Sigmoid colon (tissue), 7 donors: ENCODE measurements around the gene TMPRSS11B. TPM values are rescaled to one million over a fixed set of nuclear protein-coding genes. Genes with fewer than 3 reads are reported as not detected.

Source experiments
- DNase-seq: peaks from one replicate; pipeline ENCODE4 v3.0.0-alpha.2; 2019
- H3K27ac ChIP-seq, 4 donors: fragments of 200-600 bp; sonication (generic); one replicate each; pipeline ENCODE4 v1.5.1; 2016 to 2019; ENCODE audit warnings: mild to moderate bottlenecking in 1 of 4
- H3K27me3 ChIP-seq, 3 donors: fragments of 200-600 bp; sonication (generic); one replicate each; pipeline ENCODE4 v1.5.1; 2019; ENCODE audit warnings: mild to moderate bottlenecking in 1 of 3
- H3K36me3 ChIP-seq, 4 donors: fragments of 200-600 bp; sonication (generic); one replicate each; pipeline ENCODE4 v1.5.1; 2016 to 2019
- H3K4me1 ChIP-seq, 4 donors: fragments of 200-600 bp; sonication (generic); one replicate each; pipeline ENCODE4 v1.5.1; 2017 to 2019
- H3K4me3 ChIP-seq, 4 donors: fragments of 200-600 bp; sonication (generic); one replicate each; pipeline ENCODE4 v1.5.1; 2017 to 2019; ENCODE audit warnings: mild to moderate bottlenecking in 2 of 4, moderate library complexity in 1 of 4
- H3K9me3 ChIP-seq, 4 donors: fragments of 200-600 bp in 3 of 4; sonication (generic) in 3 of 4; one replicate each; pipeline versions ENCODE4 v1.5.1 to v1.6.1; 2013 to 2019
- EP300 ChIP-seq, 4 donors: sonication (generic); formaldehyde crosslinking; IDR thresholded peaks; one replicate each; pipeline ENCODE4 v1.6.1; 2017; ENCODE audit warnings: antibody characterized with exemption in 4 of 4
- POLR2A ChIP-seq, 2 donors: fragments of 450-650 bp; IDR thresholded peaks; one replicate each; pipeline ENCODE4 v1.6.1; 2016; ENCODE audit warnings: antibody characterized with exemption in 2 of 2, mild to moderate bottlenecking in 2 of 2, moderate library complexity in 2 of 2
- POLR2AphosphoS5 ChIP-seq, 4 donors: sonication (generic); formaldehyde crosslinking; IDR thresholded peaks; one replicate each; pipeline ENCODE4 v1.6.1; 2017; ENCODE audit warnings: antibody characterized with exemption in 4 of 4
- WGBS, 2 donors: extraction: QIAGEN DNeasy Blood & Tissue Kit; methylation state at CpG; one replicate each; pipeline ENCODE4 v1.1.7; 2013; 5-methylcytosine and 5-hydroxymethylcytosine counted together
- intact Hi-C: fragments of 100-400 bp; cut with DNase I; formaldehyde crosslinking; loops from one replicate; pipeline ENCODE4 v1.15.1; 2023
- polyA plus RNA-seq, 3 donors: library from polyadenylated mRNA; stranded (reverse); fragments of 200-250 nt; gene quantifications; one replicate each; pipeline ENCODE4 v1.2.3, GENCODE V29; 2013
- total RNA-seq, 4 donors: library from RNA; depleted of rRNA; stranded (reverse); fragments of >200 nt; gene quantifications; one replicate each; pipeline ENCODE4 v1.1.0, GENCODE V29; 2016
- TF ChIP-seq, protein P1 (sequence below), 4 experiments: fragments of 450-650 bp in 3 of 4; fragments of 200-600 bp in 1 of 4; IDR thresholded peaks; one replicate each; pipeline ENCODE4 v1.5.1; 2016 to 2019; ENCODE audit warnings: antibody characterized with exemption in 4 of 4, mild to moderate bottlenecking in 3 of 4, moderate library complexity in 2 of 4
- donor health status: healthy with polysubstance abuse.
- donor health status: Bipolar disorder and iron deficiency.
- donor health status: healthy.

Gene TMPRSS11B
- total and polyA plus RNA-seq, 7 donors, result 0.12 to 1.2 TPM; not detected in 5

DNA sequence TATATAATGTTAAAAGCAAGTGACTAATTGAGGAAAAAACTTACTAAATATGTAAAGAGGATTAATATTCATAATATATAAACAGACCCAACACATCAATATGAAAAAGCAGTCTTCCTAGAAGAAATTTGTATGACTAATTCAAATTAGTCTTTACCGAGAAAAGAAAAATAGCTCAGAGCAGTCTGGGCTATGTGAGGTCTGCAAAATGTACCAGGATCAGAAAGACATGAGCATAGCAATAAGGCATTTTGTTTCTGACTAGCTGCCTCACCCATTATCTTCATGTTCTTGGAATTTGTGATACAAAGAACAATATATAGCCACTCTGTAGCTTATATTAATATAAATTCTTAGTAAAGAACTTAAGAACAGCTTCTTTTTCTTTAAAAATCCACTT lies 13.7 kb upstream of the TMPRSS11B start:
- TF ChIP-seq EP300 (IDR thresholded peaks at IDR 0.05), result no peak
- Histone ChIP-seq H3K4me1 (no peaks in the 10 kb centered on the region), H3K4me3 (no peak overlapping the region), H3K27ac (no peak overlapping the region), H3K36me3 (no peaks in the 10 kb centered on the region), H3K27me3 (no peaks in the 10 kb centered on the region), H3K9me3 (no peaks in the 10 kb centered on the region)
- intact Hi-C loops, result no loop called here
- WGBS, 2 donors, result 85 to 89% methylated on average over 1 of the region's 1 CpG
- DNase-seq, result no peak

DNA sequence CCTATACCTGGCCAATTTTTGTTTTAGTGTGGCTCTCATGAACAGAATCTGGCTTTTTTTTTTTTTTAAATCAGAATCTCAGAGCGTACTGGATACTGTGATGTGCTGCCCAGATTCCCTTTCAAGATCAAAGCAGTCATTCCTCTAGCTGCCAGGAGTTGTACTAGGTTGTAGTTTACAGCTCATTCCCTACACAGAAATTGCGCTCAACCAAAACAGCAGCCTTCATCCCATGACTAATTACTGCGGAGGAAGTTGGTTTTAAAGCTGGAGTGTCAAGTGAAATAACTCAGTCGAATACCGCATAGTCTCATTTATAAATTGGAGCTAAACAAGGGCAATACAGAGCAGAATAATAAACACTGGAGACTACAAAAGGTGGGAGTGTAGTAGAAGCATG lies 12.2 kb upstream of the TMPRSS11B start:
- Histone ChIP-seq H3K4me3 (no peak overlapping the region), H3K4me1 (no peaks in the 10 kb centered on the region), H3K36me3 (no peaks in the 10 kb centered on the region), H3K27me3 (no peaks in the 10 kb centered on the region), H3K9me3 (no peaks in the 10 kb centered on the region), H3K27ac (no peak overlapping the region)
- intact Hi-C loops, result no loop called here
- no peak for TF ChIP-seq POLR2A (IDR thresholded peaks at IDR 0.05)
- TF ChIP-seq POLR2AphosphoS5 (IDR thresholded peaks at IDR 0.05), result no peak
- TF ChIP-seq, protein P1, sequence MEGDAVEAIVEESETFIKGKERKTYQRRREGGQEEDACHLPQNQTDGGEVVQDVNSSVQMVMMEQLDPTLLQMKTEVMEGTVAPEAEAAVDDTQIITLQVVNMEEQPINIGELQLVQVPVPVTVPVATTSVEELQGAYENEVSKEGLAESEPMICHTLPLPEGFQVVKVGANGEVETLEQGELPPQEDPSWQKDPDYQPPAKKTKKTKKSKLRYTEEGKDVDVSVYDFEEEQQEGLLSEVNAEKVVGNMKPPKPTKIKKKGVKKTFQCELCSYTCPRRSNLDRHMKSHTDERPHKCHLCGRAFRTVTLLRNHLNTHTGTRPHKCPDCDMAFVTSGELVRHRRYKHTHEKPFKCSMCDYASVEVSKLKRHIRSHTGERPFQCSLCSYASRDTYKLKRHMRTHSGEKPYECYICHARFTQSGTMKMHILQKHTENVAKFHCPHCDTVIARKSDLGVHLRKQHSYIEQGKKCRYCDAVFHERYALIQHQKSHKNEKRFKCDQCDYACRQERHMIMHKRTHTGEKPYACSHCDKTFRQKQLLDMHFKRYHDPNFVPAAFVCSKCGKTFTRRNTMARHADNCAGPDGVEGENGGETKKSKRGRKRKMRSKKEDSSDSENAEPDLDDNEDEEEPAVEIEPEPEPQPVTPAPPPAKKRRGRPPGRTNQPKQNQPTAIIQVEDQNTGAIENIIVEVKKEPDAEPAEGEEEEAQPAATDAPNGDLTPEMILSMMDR (IDR thresholded peaks at IDR 0.05), result no peak
- no peak for TF ChIP-seq EP300 (IDR thresholded peaks at IDR 0.05)
- 90 to 91% methylated on average over 5 of the region's 5 CpGs for WGBS, 2 donors
- no peak for DNase-seq

DNA sequence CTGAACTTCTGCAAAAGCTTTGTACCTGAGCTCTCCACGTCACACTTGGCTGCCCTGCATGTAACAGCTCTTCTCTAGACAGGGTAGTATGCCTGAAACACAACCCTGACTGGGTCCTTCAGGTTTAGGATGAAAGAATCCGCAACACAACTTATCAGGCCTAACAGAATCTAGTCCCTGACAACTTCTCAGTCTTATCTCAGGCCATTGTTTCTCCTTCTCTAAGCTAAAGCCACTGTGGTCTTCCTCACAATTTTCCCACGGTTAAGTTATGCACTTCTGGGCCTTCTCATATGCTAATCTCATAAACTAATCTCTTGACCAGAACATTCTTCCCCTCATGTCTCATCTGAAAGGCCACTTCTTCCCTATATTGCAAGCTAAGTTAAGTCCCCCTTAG lies 10.8 kb upstream of the TMPRSS11B start:
- Histone ChIP-seq H3K27ac (no peak overlapping the region), H3K4me3 (no peak overlapping the region), H3K4me1 (no peaks in the 10 kb centered on the region), H3K9me3 (no peaks in the 10 kb centered on the region), H3K36me3 (no peaks in the 10 kb centered on the region), H3K27me3 (no peaks in the 10 kb centered on the region)
- DNase-seq, result no peak
- TF ChIP-seq POLR2AphosphoS5 (IDR thresholded peaks at IDR 0.05) (no peak), POLR2A (IDR thresholded peaks at IDR 0.05) (no peak), EP300 (IDR thresholded peaks at IDR 0.05) (no peak)
- TF ChIP-seq, protein P1 (IDR thresholded peaks at IDR 0.05), result no peak
- intact Hi-C loops, result no loop called here
- 65 to 66% methylated on average over 3 of the region's 3 CpGs for WGBS, 2 donors

DNA sequence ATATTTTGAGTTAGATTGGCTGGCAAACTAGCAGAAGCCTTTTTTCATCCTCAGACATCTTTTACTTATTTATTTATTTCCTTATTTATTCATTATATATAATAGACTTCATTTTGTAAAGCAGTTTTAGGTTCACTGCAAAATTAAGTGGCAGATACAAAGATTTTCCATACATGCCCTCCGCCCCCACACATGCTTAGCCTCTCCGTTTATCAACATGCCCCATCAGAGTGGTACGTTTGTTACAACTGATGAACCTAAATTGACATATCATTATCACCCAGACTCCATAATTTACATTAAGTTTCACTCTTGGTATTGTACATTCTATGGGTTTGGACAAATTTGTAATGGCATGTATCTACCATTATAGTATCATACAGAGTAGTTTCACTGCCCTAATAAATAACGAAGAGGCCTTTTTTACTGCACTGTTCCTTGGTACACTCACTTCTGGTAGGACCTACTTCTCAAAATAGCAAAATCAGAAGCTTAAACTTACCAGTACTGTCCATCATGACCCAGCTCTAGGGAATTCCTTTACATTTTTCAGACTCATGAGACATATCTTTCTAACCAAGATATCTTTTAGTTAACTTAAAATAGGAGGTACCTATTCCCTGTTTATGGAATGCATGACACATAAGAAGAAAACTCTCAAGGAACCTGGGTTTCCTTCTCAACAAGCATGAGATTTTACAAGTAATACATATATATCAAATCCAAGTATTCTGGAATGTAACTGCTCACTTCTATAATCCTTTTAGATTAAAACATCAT lies 4.8 kb upstream of the TMPRSS11B start:
- Histone ChIP-seq H3K9me3 (no peaks in the 10 kb centered on the region), H3K4me3 (no peak overlapping the region), H3K27ac (no peak overlapping the region), H3K36me3 (no peaks in the 10 kb centered on the region), H3K4me1 (no peaks in the 10 kb centered on the region), H3K27me3 (no peaks in the 10 kb centered on the region)
- 80 to 86% methylated on average over 4 of the region's 4 CpGs for WGBS, 2 donors
- DNase-seq, result no peak
- intact Hi-C loops, result no loop called here
- TF ChIP-seq, protein P1 (IDR thresholded peaks at IDR 0.05), result no peak
- TF ChIP-seq POLR2A (IDR thresholded peaks at IDR 0.05) (no peak), EP300 (IDR thresholded peaks at IDR 0.05) (no peak), POLR2AphosphoS5 (IDR thresholded peaks at IDR 0.05) (no peak)

DNA sequence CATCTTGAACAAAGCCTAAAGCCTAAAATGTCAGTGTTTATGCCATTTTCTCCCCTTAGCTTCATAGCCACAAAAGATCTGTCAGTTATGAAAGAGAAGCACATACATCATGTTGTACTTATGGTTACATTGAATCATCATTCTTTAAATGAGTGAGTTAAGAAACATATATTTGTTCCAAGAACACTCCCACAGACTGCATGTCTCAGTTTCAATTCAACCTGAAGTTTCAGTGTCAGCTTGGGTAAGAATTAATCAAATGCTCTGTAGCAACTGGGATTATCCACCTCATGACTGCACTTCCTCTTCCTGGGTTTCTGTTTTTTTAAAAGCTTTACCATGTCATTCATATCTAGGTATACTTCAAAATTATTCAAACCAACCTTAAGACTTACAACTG lies 3.9 kb upstream of the TMPRSS11B start:
- intact Hi-C loops, result no loop called here
- H3K36me3 ChIP-seq, result no peaks in the 10 kb centered on the region
- H3K27ac ChIP-seq, result no peak overlapping the region
- H3K4me3 ChIP-seq, result no peak overlapping the region
- no peaks in the 10 kb centered on the region for H3K4me1 ChIP-seq
- H3K9me3 ChIP-seq, result no peaks in the 10 kb centered on the region
- H3K27me3 ChIP-seq, result no peaks in the 10 kb centered on the region
- DNase-seq, result no peak
- TF ChIP-seq POLR2A (IDR thresholded peaks at IDR 0.05), result no peak
- no peak for TF ChIP-seq EP300 (IDR thresholded peaks at IDR 0.05)
- TF ChIP-seq, protein P1 (IDR thresholded peaks at IDR 0.05), result no peak
- TF ChIP-seq POLR2AphosphoS5 (IDR thresholded peaks at IDR 0.05), result no peak
